Right forelimb (tissue), 1 donor: ENCODE measurements around the gene DLX3.

ENCODE experiments used
- DNase-seq: peaks from one replicate; pipeline ENCODE4 v3.0.0-alpha.2; 2018

The DLX3 gene

GRCh38 chr17:50022463-50023130 is 27.6 kb upstream of the DLX3 start:
- no peak for DNase-seq

- DNase-seq: no peak
Measured at GRCh38 chr17:50021681-50022370, 26.8 kb upstream of the DLX3 start.

GRCh38 chr17:50020841-50021599 is 26.0 kb upstream of the DLX3 start:
- no peak for DNase-seq

GRCh38 chr17:50018909-50019308 is 23.9 kb upstream of the DLX3 start:
- DNase-seq: no peak

GRCh38 chr17:50015146-50015545 is 20.1 kb upstream of the DLX3 start:
- no peak for DNase-seq

- no peak for DNase-seq
Measured at GRCh38 chr17:50014471-50015088, 19.6 kb upstream of the DLX3 start.

GRCh38 chr17:50013079-50013478 is 18.1 kb upstream of the DLX3 start:
- DNase-seq: no peak

- DNase-seq: no peak
Measured at GRCh38 chr17:50009282-50009681, 14.3 kb upstream of the DLX3 start.

GRCh38 chr17:50003911-50004310 is 8.9 kb upstream of the DLX3 start:
- no peak for DNase-seq

- DNase-seq: no peak
Measured at GRCh38 chr17:49998836-49999511, 4.0 kb upstream of the DLX3 start.

GRCh38 chr17:49997773-49998703 is 3.0 kb upstream of the DLX3 start:
- peak; percentile 89 for DNase-seq

- no peak for DNase-seq
Measured at GRCh38 chr17:49997301-49997650, 2.3 kb upstream of the DLX3 start.

- DNase-seq: peak; percentile 83
Measured at GRCh38 chr17:49996495-49997300, 1.7 kb upstream of the DLX3 start.

GRCh38 chr17:49996121-49996494 is 1.1 kb upstream of the DLX3 start:
- DNase-seq: no peak

GRCh38 chr17:49994085-49995054 is 654 bp downstream of the DLX3 start:
- no peak for DNase-seq

GRCh38 chr17:49993423-49994060 is 1.5 kb downstream of the DLX3 start:
- no peak for DNase-seq

GRCh38 chr17:49992933-49993422 is 2.0 kb downstream of the DLX3 start:
- no peak for DNase-seq

- no peak for DNase-seq
Measured at GRCh38 chr17:49992191-49992932, 2.7 kb downstream of the DLX3 start.
